ENCODE measurements around the gene CFAP47.

Gene CFAP47

GRCh38 chrX:36431819-36432218 is 512.3 kb downstream of the CFAP47 start:
- no peaks in the 10 kb centered on the region for H3K9me2 ChIP-seq (replicated peaks; ENCODE audit: insufficient read depth, low read length)
- H4K20me1 ChIP-seq (ENCODE audit: low read depth, low read length): no peaks in the 10 kb centered on the region
- no peaks in the 10 kb centered on the region for H3K9me3 ChIP-seq (ENCODE audit: insufficient read depth, low read length)
- H3K79me2 ChIP-seq (ENCODE audit: insufficient read depth, low read length): no peaks in the 10 kb centered on the region
- H3K4me3 ChIP-seq (ENCODE audit: insufficient read depth, low read length, poor library complexity, severe bottlenecking): no peak overlapping the region
- H3K9ac ChIP-seq (ENCODE audit: low read length): no peak overlapping the region
- H2AFZ ChIP-seq (ENCODE audit: low read depth, low read length, severe bottlenecking): no peak overlapping the region
- no peaks in the 10 kb centered on the region for H3K36me3 ChIP-seq (ENCODE audit: low read length)
- H3K27ac ChIP-seq (ENCODE audit: low read depth, low read length): no peak overlapping the region
- no peaks in the 10 kb centered on the region for H3K27me3 ChIP-seq (ENCODE audit: low read length)
- H3K4me2 ChIP-seq (ENCODE audit: low read depth, low read length, poor library complexity, severe bottlenecking): no peak overlapping the region
- H3F3A ChIP-seq (ENCODE audit: insufficient read depth): no peaks in the 10 kb centered on the region
- TF ChIP-seq CTCF (IDR thresholded peaks at IDR 0.05; ENCODE audit: insufficient read depth, low read length, poor library complexity, severe bottlenecking) (no peak), EZH2phosphoT487 (conservative IDR thresholded peaks at IDR 0.05; ENCODE audit: low read length) (no peak)

DNA sequence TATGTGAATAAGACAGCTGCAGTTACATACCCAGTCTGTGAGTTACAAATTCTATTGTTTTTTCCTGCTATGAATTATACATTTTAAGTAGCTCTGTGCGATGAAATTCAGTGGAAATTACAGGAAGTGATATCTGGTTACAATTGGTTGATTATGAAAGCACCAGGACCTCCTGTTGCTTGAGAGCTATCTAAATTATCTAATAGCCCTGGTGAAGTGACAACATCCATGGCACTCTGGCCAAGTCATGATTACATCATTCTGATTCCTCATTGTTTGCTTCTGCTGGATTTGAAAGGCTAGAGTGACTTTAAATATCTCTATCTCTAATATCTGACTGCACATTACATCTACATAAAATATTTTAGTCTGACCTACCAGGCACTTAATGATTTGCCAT is 515.0 kb downstream of the CFAP47 start:
- Histone ChIP-seq H3K4me3 (ENCODE audit: insufficient read depth, low read length, poor library complexity, severe bottlenecking) (no peak overlapping the region), H3K36me3 (ENCODE audit: low read length) (no peaks in the 10 kb centered on the region), H2AFZ (ENCODE audit: low read depth, low read length, severe bottlenecking) (no peak overlapping the region), H4K20me1 (ENCODE audit: low read depth, low read length) (no peaks in the 10 kb centered on the region), H3K9me2 (replicated peaks; ENCODE audit: insufficient read depth, low read length) (no peaks in the 10 kb centered on the region), H3K27ac (ENCODE audit: low read depth, low read length) (no peak overlapping the region), H3K4me2 (ENCODE audit: low read depth, low read length, poor library complexity, severe bottlenecking) (no peak overlapping the region), H3K9ac (ENCODE audit: low read length) (no peak overlapping the region), H3K79me2 (ENCODE audit: insufficient read depth, low read length) (no peaks in the 10 kb centered on the region), H3K27me3 (ENCODE audit: low read length) (no peaks in the 10 kb centered on the region), H3K9me3 (ENCODE audit: insufficient read depth, low read length) (no peaks in the 10 kb centered on the region), H3F3A (ENCODE audit: insufficient read depth) (no peaks in the 10 kb centered on the region)
- TF ChIP-seq EZH2phosphoT487 (conservative IDR thresholded peaks at IDR 0.05; ENCODE audit: low read length): no peak
- no peak for TF ChIP-seq CTCF (IDR thresholded peaks at IDR 0.05; ENCODE audit: insufficient read depth, low read length, poor library complexity, severe bottlenecking)

Measured in SU-DHL-6 (cell line).